GM18909 (cell line): Measurements from ENCODE around the gene PBX3.
"Not testable (repeated sequence)": the region's sequence is repeated elsewhere in the genome, so short reads cannot be mapped to it uniquely, and the experiment has no call there.

Source experiments
- ATAC-seq: cut with Tn5 transposase; IDR thresholded peaks from one replicate; pipeline ENCODE4 v1.9.1; 2021; ENCODE audit warnings: mild to moderate bottlenecking; ENCODE audit not compliant: unreplicated experiment, poor library complexity

Gene PBX3

DNA sequence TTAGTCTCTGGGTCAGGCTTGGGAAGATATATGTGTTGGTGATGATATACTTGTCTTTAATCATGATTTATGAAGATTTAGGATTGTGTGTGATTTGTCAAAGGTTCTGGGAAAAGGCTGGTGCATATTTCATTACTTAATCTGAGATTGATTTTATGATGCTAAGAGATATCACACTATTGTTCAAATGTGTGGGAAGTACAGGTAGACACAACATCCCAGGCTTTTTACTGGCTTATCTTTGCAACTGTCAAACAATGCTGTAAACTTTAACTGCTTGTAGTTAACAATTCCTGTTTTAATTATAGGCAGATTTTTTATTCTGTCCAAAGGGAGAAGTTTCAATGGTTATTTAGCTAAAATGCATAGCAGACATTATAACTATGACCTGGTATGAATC, 23.9 kb downstream of the PBX3 start:
- no peak for ATAC-seq

DNA sequence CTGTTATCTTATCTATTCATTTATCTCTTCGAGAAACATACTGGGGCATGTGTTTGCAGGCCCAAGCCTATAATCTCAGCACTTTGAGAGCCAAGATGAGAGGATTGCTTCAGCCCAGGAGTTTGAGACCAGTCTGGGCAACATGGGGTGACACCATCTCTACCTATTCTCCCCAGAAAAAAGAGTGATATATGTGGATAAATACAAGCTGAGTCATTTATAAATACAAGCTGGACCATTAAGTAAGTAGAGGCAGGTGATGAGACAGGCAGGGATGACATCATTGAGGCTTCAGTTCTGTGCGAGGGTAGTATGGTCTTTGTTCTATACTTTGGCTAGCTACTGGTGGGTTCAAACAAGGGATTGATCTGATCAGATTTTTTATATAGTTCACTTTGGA, 25.6 kb downstream of the PBX3 start:
- ATAC-seq, result no peak

DNA sequence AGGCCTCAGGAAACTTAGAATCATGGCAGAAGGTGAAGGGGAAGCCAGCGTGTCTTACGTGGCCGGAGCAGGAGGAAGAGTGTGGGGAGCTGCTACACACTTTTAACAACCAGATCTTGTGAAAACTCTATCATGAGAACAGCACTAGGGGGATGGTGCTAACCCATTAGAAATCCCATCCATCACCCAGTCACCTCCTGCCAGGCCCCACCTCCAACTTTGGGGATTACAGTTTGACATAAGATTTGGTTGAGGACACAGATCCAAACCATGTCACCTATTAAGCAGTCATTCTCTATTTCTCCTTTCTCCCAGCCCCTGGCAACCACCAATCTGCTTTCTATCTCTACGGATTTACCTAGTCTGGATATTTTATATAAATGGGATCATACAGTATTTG, 26.9 kb downstream of the PBX3 start:
- no peak for ATAC-seq

DNA sequence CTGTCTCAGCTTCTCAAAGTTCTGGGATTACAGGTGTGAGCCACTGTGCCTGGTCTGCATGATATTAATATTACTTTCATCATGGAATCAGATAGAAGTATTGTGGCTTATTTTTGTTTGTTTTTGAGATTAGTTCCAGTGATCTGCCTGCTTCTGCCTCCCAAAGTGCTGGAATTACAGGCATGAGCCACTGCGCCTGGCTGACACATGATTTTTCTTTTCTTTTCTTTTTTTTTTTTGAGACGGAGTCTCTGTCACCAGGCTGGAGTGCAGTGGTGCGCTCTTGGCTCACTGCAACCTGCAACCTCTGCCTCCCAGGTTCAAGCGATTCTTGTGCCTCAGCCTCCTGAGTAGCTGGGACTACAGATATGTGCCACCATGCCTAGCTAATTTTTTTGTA, 29.6 kb downstream of the PBX3 start:
- ATAC-seq, result not testable (repeated sequence)

DNA sequence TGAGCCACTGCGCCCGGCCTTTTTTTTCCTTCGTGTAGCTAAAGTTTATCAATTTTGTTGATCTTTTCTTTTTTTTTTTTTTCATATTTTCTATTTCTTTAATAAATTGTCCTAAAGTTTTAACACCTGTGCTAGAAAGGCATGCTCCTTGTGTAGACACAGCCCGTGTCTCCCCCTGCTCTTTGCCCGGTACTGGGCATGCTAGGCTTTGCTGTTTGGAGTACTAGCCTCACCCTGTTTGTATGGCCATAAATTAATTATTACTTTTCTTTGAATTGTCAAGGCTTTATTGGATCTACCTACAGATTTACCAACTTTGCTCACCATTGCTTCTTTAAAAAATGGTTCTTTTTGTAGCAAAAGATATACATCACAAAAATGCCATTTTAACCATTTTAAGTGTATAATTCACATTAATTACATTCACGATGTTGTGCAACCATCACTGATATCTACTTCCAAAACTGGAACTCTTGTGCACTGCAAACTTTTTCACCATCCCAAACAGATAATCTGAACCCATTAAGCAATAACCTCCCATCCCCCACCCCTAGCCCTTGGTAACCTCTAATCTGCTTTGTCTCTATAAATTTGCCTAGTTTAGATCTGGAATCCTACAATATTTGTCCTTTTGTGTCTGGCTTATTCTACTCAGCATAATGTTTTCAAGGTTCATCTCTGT, 31.5 kb downstream of the PBX3 start:
- ATAC-seq, result not testable (repeated sequence)

DNA sequence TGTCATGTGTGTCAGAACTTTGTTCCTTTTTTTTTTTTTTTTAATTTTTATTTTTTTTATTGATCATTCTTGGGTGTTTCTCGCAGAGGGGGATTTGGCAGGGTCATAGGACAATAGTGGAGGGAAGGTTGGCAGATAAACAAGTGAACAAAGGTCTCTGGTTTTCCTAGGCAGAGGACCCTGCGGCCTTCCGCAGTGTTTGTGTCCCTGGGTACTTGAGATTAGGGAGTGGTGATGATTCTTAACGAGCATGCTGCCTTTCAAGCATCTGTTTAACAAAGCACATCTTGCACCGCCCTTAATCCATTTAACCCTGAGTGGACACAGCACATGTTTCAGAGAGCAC, 32.0 kb downstream of the PBX3 start:
- not testable (repeated sequence) for ATAC-seq

DNA sequence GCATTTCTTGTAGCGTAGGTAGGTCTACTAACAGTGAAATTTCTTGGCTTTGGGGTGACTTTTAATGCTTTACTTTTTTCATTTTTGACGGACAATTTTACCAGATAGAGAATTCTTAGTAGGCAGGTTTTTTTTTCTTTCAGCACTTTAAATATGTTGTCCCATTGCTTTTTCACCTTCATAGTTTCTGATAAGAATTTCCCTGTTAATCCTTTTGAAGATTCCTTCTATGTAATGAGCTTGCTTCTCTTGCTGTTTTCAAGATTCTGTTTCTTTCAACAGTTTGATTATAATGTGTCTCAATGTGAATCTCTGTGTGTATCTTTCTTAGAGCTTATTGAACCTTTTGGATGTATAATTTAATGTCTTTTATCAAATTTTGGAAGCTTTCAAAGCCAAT, 35.5 kb downstream of the PBX3 start:
- ATAC-seq, result no peak

DNA sequence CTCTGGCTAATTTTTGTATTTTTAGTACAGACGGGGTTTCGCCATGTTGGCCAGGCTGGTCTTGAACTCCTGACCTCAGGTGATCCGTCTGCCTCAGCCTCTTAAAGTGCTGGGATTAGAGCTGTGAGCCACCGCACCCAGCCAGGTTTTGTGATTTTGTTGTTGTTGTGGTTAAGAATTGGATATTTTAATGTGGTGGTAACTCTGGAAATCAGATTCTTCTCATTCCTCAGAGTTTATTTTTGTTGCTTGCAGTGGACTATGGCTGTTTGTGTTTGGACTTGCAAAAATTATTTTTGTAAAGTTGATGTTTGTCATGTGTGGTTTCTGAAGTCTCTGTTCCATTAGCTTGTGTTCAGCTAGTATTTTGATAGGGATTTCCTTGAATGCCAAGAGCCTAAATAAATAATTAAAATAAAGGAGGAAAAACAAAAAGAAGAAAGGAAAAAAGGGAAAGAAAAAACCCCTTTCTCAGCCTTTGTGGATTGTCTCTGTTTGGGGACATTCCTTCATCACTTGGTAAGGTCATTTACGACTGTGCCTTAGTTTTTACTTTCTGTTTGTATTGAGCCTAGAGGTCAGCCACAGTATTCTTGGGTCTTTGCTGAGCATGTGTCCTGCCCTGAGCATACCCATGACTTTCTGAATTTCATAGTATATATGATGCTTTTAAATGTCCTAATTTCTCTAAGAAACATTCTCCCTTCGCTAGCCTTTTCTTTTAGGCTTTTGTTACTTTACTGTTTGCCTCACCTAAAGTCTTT, 37.3 kb downstream of the PBX3 start:
- ATAC-seq, result no peak

DNA sequence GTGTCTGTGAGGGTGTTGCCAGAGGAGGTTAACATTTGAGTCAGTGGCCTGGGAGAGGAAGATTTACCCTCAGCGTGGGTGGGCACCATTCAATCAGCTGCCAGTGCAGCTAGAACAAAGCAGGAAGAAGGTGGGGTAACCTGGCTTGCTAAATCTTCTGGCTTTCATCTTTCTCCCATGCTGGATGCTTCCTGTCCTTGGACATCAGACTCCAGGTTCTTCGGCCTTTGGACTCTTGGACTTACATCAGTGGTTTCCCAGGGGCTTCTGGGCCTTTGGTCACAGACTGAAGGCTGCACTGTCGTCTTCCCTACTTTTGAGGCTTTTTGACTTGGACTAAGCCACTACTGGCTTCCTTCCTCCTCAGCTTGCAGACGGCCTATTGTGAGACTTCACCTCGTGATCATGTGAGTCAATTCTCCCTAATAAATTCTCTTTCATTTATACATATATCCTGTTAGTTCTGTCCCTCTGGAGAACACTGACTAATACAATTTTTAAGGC, 38.1 kb downstream of the PBX3 start:
- no peak for ATAC-seq

DNA sequence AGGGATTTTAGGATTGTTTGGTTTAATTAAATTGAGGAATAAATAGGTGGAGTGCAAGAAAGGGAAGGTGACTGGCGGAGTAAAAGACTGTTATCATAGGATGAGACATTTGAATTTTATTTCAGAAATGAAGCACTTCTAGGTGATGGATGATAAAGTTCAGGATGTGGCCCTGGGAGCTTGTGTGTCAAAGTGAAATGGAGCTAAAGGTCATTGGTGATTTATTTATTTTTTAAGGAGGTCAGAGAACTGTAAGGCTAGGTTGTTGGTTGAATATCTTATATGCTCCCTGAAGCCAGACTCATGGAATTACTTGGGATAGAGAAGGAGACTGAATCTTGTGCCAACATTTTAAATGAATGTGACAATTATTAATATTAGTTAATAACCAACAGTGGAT, 40.5 kb downstream of the PBX3 start:
- ATAC-seq, result no peak

DNA sequence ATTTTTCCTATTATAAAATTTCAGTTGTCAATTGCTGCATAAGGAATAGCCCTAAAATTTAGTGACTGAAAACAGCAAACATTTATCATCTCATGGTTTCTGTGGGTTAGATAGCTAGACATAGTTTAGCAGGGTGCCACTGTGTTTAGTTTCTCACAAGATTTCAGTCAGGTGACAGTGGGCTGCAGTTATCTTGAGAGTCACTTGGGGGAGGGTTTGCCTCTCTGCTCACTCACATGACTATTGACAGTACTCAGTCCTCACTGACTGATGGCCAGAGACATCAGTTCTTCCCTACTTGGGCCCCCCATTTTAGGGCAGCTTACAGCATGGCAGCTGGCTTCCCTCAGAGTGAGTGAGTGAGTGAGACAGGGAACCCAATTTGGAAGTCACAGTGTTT, 42.0 kb downstream of the PBX3 start:
- ATAC-seq, result no peak

DNA sequence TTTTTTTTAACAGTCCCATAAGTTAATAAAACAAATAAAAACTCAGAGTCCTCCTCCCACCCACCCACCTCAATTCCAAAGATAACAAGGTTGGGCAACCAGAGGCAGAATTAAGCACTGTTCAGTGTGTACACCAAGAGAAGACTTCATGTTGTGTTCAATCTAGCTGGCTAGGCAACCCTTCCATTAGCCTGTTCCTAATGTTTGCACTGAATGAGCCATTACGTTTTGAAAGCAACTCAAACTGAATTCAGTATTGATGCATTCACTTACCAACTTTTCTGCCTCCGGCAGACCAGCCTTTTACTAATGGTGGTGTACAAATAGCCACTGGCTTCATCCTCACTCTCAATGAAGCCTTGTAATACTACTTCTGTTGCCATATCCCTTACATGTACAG, 47.5 kb downstream of the PBX3 start:
- no peak for ATAC-seq

DNA sequence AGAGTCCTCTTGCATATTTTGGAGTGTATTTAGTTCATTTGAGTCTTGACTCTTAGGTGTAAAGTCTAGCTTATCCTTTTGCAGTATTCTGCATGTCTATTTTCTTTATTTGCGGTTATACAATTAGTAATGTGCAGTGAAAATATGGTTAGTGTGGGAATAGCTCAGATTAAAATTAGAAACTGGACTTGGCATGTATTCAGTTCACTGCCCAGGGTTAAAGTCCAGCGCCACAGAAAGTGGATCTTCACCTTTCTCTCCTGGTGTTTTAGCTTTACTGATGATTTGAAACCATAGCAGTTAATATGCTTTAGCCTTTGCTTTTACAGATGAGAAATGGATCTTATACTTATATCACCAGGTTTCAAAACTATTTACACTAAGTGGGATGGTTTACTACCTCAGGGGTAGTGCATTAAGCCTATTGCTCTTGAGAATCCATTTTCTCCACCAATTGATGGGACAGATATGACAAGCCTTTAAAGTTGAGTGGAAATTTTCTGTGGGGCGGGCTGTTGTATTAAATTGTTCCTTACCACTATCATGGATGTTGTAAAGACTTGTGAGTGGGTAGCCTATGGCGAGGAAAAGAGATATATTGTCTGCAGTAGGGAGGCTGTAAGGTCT, 48.9 kb downstream of the PBX3 start:
- no peak for ATAC-seq

DNA sequence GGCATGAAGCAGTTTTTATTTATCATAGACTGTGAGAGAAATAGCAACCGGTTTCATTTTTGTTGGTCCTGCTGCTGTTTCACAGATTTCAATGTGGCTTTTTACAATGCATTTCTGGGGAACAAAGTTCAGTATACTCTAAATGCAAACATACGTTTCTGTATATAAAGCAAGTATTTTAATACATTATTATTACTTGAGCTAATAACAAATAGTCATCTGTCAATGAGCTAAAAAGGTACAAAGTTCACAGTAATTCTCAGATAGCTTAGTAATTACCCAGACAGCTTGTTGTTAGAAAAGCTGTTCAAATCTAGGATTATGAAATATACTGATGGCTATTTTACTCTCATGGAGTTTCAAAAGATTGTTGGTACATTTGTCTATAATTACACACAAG, 50.8 kb downstream of the PBX3 start:
- ATAC-seq, result no peak

DNA sequence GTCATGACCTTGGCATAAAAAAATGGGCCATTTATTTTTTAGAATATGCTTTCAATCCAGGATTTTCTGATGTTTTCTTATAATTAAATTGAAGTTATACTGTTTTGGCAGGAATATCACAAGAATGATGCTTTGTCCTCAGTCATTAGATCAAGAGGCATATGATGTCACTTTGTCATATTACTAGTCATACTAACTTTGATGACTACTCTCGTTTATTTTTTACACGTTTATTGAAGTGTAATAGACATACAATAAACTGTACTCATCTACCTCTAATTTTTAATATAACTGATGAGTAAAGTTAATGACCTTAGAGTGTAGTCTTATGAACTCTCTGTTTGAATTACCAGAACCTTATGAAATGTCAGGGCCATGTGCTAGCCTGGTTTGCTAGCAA, 56.4 kb downstream of the PBX3 start:
- no peak for ATAC-seq

DNA sequence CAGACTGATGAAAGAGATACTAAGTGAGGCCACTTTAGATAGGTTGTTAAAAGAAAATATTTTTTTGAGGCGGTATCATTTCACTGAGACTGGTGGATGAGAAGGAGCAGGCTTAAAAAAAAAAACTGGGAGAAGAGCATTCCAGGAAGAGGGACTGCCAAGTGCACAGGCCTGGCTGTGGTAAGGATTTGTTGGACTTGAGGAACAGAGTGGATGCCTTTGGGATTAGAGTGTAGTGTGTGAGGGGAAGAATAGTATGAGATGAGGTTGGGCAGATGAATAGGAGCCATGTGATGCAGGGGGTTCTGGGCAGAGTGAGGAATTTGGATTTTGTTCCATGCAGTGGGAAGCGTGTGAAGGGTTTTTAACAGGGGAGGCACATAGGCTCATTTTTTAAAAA, 57.9 kb downstream of the PBX3 start:
- ATAC-seq, result no peak

DNA sequence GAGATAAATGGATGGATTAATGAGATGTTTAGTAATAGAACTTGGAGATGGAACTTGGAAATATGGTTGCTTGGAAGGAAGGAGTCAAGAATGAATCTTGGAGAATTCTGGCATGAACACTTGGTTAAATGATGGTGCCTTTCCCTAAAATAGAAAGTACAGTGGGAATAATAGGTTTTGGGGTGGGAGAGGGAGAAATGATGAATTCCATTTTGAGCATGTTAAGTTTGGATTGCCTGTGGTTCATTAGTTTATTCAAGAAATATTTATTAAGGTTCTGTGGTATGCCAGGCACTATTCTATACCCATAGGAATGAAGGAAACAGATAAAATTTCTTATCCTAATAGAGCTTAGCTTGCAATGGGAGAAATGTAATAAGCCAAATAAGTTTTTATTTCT, 58.4 kb downstream of the PBX3 start:
- ATAC-seq, result no peak

DNA sequence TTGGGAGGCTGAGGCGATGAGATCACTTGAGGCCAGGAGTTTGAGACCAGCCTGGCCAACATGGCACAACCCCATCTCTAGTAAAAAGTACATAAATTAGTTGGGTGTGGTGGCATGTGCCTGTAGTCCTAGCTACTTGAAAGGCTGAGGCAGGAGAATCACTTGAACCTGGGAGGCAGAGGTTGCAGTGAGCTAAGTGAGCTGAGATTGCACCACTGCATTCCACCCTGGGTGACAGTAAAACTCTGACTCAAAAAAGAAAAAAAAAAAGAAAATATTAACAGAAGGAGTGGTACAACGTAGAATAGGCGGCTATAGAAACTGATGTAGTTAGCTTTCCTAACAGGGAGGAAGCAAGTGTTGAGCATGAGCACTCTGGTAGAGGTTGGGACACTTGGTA, 59.9 kb downstream of the PBX3 start:
- ATAC-seq, result no peak

DNA sequence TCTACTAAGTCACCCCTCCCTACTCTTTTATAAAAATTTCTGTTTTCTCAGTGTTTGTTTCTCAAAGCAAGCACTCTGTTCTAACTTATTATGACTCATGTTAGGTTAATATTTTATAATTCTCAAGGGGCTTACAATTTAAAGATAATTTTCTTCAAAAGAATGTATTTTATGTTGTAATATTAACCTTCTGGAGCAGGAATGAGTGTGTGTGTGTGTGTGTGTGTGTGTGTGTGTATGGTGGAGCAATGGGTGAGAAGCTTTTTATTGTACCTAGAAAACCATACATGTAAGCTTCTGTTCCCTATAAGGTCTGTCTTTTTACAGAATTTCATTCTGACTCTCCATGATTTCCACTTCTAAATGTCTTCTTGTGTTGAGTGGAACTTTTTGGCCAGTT, 63.0 kb downstream of the PBX3 start:
- ATAC-seq, result no peak

DNA sequence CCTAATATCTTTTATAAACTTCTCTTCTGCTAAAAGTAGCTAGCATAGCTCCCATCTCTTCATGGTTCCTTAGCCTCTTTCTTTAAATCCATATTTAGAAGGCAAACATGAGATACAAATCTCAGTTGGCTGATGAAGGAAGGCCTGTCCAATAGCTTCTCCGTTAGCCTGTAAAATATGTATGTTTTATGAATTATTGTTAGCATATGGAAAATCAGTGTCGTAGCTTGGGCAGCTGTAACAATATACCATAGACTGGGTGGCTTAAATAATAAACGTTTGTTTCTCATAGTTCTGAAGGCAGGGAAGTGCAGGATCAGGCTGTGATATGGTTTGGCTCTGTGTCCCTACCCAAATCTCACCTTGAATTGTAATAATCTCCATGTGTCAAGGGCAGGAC, 63.8 kb downstream of the PBX3 start:
- no peak for ATAC-seq

DNA sequence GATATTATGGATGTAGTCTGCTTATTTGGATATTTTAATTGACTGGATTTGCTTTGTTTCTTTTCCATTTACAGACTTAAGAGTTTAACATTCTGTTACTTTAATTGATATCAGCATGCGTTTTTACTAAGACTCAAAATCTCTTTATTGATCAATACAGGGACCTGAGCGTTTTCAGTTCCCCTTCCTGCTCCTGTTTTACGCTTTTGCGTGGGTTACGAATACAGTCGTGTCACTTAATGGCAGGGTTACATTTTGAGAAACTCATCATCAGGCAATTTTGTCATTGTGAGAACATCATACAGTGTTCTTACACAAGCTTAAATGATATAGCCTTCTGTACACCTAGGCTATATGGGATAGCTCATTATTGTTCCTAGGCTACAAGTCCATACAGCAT, 65.2 kb downstream of the PBX3 start:
- ATAC-seq, result no peak

DNA sequence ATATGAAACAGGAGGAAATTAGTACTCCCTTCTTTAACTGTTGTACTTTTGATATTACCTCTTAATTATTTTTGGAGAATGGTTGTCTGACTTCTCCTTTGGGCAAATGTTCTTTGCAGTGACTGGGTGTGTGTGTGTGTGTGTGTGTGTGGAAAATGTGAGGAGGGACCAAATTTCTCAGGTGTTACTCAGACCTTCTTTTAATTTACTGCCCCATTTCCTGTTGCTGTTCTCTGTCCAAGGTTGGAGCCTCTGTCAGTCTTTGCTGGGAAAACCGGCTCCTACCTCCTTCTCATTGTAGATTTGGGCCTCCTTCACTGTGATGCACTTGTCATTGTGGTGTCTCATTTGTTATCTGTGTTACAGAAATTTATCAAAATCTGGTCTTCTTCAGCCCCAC, 68.4 kb downstream of the PBX3 start:
- no peak for ATAC-seq
